GM12891 (cell line): Measurements from ENCODE around the gene BCAN.

ENCODE experiments used
- DNase-seq: peaks from one replicate; pipeline ENCODE4 v3.0.0; 2011; ENCODE audit warnings: low spot score; ENCODE audit not compliant: insufficient read length
- FAIRE-seq: peaks from 2 replicates; lab custom pipeline; 2011; peaks lifted over from hg19 to GRCh38; lab: Jason Lieb, UNC
- PAX5 ChIP-seq: IDR thresholded peaks from 2 replicates; pipeline ENCODE4 v1.6.1; 2011; ENCODE audit warnings: low read length, moderate library complexity, mild to moderate bottlenecking; ENCODE audit not compliant: insufficient read depth, severe bottlenecking
- POLR2A ChIP-seq: IDR thresholded peaks from 2 replicates; pipeline ENCODE4 v1.6.1; 2011; ENCODE audit warnings: low read depth, low read length, control low read depth
- POLR2AphosphoS5 ChIP-seq: IDR thresholded peaks from 2 replicates; pipeline ENCODE4 v1.6.1; 2011; ENCODE audit warnings: low read depth, low read length, control low read depth
- POU2F2 ChIP-seq: IDR thresholded peaks from 2 replicates; pipeline ENCODE4 v1.6.1; 2011; ENCODE audit warnings: low read depth, mild to moderate bottlenecking, control low read depth, low read length, moderate library complexity
- SPI1 ChIP-seq: IDR thresholded peaks from 2 replicates; pipeline ENCODE4 v1.6.1; 2011; ENCODE audit warnings: low read depth, low read length, control low read depth
- TAF1 ChIP-seq: IDR thresholded peaks from 2 replicates; pipeline ENCODE4 v1.6.1; 2011; ENCODE audit warnings: low read depth, low read length, control low read depth

The BCAN gene

GRCh38 chr1:156700736-156701531 lies 59.0 kb downstream of the BCAN start:
- DNase-seq (no peak), FAIRE-seq (no peak)
- TF ChIP-seq POLR2A (no peak), SPI1 (no peak), PAX5 (no peak), TAF1 (no peak), POU2F2 (no peak), POLR2AphosphoS5 (no peak)

- no peak for DNase-seq
- TF ChIP-seq SPI1, result no peak
- no peak for TF ChIP-seq POLR2A
- TF ChIP-seq POU2F2, result no peak
- TF ChIP-seq TAF1, result no peak
- TF ChIP-seq POLR2AphosphoS5, result no peak
- TF ChIP-seq PAX5, result no peak
- FAIRE-seq, result no peak
Measured at GRCh38 chr1:156703336-156703735, 61.4 kb downstream of the BCAN start.

GRCh38 chr1:156703741-156704140 lies 61.8 kb downstream of the BCAN start:
- TF ChIP-seq SPI1, result no peak
- no peak for TF ChIP-seq POU2F2
- FAIRE-seq (no peak), DNase-seq (no peak)

GRCh38 chr1:156704166-156704711 lies 62.3 kb downstream of the BCAN start:
- FAIRE-seq, result no peak
- no peak for TF ChIP-seq POLR2AphosphoS5
- TF ChIP-seq POLR2A, result no peak
- TF ChIP-seq TAF1, result no peak
- no peak for TF ChIP-seq POU2F2
- no peak for TF ChIP-seq SPI1
- no peak for TF ChIP-seq PAX5

GRCh38 chr1:156704930-156705320 lies 63.0 kb downstream of the BCAN start:
- FAIRE-seq (no peak), DNase-seq (no peak)
- no peak for TF ChIP-seq POLR2A
- TF ChIP-seq POU2F2, result no peak

More at GRCh38 chr1:156704166-156704711, 62.3 kb downstream of the BCAN start:
- DNase-seq, result no peak

GRCh38 chr1:156705321-156705917 lies 63.5 kb downstream of the BCAN start, which contains the start of gene CRABP2:
Gene CRABP2, minus strand, starts transcription at chr1:156705583. Its CDS starts 137 bp downstream, at chr1:156705446.
- DNase-seq, result peak; percentile 51
- peak; percentile 20 for FAIRE-seq
- TF ChIP-seq SPI1 (no peak), TAF1 (no peak), POLR2A (no peak), PAX5 (no peak), POU2F2 (no peak), POLR2AphosphoS5 (no peak)

- DNase-seq (peak; percentile 86), FAIRE-seq (peak; percentile 78)
- TF ChIP-seq PAX5 (no peak), POLR2AphosphoS5 (no peak), SPI1 (no peak), TAF1 (no peak), POU2F2 (no peak), POLR2A (no peak)
Measured at GRCh38 chr1:156705918-156706656, 64.2 kb downstream of the BCAN start.

GRCh38 chr1:156706657-156707416 lies 64.9 kb downstream of the BCAN start:
- no peak for DNase-seq
- TF ChIP-seq TAF1, result no peak
- no peak for TF ChIP-seq POLR2A
- no peak for TF ChIP-seq SPI1
- no peak for TF ChIP-seq POU2F2
- TF ChIP-seq POLR2AphosphoS5, result no peak
- TF ChIP-seq PAX5, result no peak
- no peak for FAIRE-seq
